ENCODE measurements around the gene HHIPL1. TPM values are rescaled to one million over a fixed set of nuclear protein-coding genes. Genes with fewer than 3 reads are reported as not detected.

The HHIPL1 gene
- total RNA-seq, 1 donor from 2014 or later: 11.9 TPM

DNA sequence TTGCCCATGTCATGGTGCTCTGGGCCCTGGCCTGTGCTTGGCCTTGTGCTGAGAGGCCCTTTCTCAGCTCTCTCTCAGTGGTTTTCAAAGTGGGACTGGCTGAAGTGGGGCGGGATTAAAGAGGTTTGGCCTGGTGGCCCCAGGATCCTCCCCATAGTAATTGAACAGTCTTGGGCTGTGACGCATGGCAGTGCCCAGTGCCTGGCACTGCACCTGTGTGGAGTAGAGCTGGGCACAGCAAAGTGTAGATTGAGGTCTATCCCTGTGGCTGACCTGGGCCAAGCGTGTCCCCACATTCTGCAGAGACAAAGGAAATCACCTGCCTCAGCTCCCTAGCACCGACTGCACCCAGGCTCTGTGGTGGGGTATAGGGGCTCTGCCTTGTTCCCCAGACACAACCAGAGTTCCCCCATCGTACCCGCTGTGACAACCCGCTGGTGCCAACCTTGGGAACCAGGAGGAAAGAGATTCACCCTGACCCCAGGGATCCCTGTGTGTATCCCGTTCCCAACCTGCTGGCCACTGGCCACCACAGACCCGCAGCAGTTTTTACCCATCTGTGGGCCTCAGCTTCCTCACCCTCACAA is 29.2 kb downstream of the HHIPL1 start:
- peaks cover 0 to 17% of the 10 kb centered on the region in 2 donors for H3K9me3 ChIP-seq
- no peaks in the 10 kb centered on the region for H3K36me3 ChIP-seq
- intact Hi-C loops (cut with DNase I): no loop called here
- DNase-seq (ENCODE audit: low spot score in 2 of 2): no peak
- TF ChIP-seq, protein P1, sequence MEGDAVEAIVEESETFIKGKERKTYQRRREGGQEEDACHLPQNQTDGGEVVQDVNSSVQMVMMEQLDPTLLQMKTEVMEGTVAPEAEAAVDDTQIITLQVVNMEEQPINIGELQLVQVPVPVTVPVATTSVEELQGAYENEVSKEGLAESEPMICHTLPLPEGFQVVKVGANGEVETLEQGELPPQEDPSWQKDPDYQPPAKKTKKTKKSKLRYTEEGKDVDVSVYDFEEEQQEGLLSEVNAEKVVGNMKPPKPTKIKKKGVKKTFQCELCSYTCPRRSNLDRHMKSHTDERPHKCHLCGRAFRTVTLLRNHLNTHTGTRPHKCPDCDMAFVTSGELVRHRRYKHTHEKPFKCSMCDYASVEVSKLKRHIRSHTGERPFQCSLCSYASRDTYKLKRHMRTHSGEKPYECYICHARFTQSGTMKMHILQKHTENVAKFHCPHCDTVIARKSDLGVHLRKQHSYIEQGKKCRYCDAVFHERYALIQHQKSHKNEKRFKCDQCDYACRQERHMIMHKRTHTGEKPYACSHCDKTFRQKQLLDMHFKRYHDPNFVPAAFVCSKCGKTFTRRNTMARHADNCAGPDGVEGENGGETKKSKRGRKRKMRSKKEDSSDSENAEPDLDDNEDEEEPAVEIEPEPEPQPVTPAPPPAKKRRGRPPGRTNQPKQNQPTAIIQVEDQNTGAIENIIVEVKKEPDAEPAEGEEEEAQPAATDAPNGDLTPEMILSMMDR (IDR thresholded peaks at IDR 0.05): no peak
- no peak overlapping the region for H3K4me3 ChIP-seq
- H3K27ac ChIP-seq: no peak overlapping the region
- no peaks in the 10 kb centered on the region for H3K27me3 ChIP-seq
- H3K4me1 ChIP-seq: no peaks in the 10 kb centered on the region

DNA sequence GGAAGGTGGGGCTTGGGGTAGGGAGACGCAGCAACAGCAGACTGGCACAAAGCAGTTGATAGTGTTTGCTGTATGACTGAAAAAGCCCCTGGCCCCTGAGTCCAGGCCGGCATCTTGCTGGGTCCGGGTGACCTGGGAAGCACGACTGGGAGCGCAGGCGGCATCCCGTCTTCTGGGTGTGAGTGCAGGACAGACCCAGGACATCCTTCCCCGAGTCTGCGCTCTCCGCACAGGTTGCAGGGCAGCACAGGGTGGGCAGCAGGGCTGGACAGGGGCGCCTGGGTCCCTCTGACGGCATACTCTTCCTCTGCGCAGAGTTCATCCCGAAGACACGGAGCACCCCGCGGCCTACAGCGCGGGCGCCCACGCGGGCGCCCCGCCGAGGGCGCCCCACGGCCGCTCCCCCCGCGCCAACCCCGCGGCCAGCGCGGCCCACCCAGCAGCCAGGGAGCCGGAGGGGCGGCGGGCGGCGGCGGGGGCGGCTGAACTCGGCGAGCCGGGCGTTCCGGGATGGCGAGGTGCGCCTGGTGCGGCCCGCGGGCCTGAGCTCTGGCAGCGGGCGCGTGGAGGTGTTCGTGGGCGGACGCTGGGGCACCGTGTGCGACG is 29.9 kb downstream of the HHIPL1 start:
- Histone ChIP-seq H3K27ac (no peak overlapping the region), H3K4me1 (no peaks in the 10 kb centered on the region), H3K4me3 (no peak overlapping the region), H3K36me3 (no peaks in the 10 kb centered on the region), H3K9me3 (peaks cover 0 to 17% of the 10 kb centered on the region in 2 donors), H3K27me3 (no peaks in the 10 kb centered on the region)
- intact Hi-C loops (cut with DNase I): no loop called here
- TF ChIP-seq, protein P1 (IDR thresholded peaks at IDR 0.05): no peak
- no peak for DNase-seq (ENCODE audit: low spot score in 2 of 2)

DNA sequence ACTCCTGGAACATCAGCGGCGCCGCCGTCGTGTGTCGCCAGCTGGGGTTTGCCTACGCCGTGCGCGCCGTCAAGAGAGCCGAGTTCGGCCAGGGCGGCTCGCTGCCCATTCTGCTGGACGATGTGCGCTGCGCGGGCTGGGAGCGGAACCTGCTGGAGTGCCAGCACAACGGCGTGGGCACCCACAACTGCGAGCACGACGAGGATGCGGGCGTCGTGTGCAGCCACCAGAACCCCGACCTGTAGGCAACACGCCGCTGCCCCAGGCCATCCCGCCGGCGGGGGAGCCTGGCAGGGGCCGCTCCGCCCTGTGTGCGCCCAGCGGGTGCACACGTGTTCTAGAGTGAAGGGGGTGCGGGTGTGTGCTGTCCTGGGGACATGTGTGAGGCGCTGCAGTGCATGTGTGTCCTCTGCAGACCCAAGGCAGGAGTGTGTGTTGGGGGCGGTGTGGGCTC is 30.5 kb downstream of the HHIPL1 start:
- intact Hi-C loops (cut with DNase I): no loop called here
- Histone ChIP-seq H3K36me3 (no peaks in the 10 kb centered on the region), H3K27ac (no peak overlapping the region), H3K4me3 (no peak overlapping the region), H3K9me3 (peaks cover 0 to 17% of the 10 kb centered on the region in 2 donors), H3K27me3 (no peaks in the 10 kb centered on the region), H3K4me1 (no peaks in the 10 kb centered on the region)
- DNase-seq (ENCODE audit: low spot score in 2 of 2): no peak
- TF ChIP-seq, protein P1 (IDR thresholded peaks at IDR 0.05): no peak

DNA sequence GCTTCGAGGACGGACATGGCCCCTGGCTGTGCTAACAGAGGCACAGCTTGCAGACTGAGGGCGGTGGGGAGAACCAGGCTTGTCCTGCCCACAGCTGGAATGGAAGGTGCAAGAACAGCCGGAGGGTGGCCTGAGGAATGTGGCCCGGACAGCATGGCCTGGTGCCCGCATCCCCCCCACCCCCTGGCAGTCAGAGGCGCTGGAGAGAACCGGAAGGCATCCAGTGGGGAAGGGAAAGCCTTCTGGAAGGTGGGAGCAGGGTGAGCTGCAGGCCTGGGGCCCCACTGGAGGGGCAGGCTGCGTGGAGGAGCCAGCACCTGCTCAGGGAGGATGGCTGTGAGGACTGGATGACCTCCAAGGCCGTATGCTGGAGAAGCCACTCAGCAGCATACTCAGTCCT is 31.0 kb downstream of the HHIPL1 start:
- Histone ChIP-seq H3K27me3 (no peaks in the 10 kb centered on the region), H3K4me3 (no peak overlapping the region), H3K4me1 (no peaks in the 10 kb centered on the region), H3K27ac (no peak overlapping the region), H3K9me3 (peaks cover 0 to 17% of the 10 kb centered on the region in 2 donors), H3K36me3 (no peaks in the 10 kb centered on the region)
- intact Hi-C loops (cut with DNase I): no loop called here
- TF ChIP-seq, protein P1 (IDR thresholded peaks at IDR 0.05): no peak
- DNase-seq (ENCODE audit: low spot score in 2 of 2): no peak

DNA sequence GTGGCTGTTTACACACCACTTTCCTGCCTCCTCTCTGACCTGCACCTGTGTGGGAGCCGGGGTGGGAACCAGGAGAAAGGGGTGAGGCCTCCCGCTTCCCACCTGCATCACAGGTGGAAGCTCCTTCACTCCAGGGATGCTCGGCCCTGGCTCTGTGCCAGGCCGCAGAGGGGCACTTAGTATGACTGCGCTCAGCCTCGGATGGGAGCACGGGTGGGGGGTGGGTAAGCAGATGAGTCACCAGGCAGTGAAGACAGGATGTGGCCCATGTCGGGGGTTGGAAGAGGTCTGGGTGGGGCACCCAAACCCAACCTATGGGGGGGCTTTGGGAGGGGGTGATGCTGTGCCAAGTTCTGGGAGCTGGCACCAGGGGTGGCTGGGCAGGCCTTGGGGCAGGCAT is 31.7 kb downstream of the HHIPL1 start:
- no peak for DNase-seq (ENCODE audit: low spot score in 2 of 2)
- H3K9me3 ChIP-seq: peaks cover 0 to 17% of the 10 kb centered on the region in 2 donors

More for the DNA sequence above, 31.7 kb downstream of the HHIPL1 start:
- Histone ChIP-seq H3K27ac (no peak overlapping the region), H3K27me3 (no peaks in the 10 kb centered on the region), H3K4me1 (no peaks in the 10 kb centered on the region), H3K4me3 (no peak overlapping the region), H3K36me3 (no peaks in the 10 kb centered on the region)
- TF ChIP-seq, protein P1 (IDR thresholded peaks at IDR 0.05): no peak
- intact Hi-C loops (cut with DNase I): no loop called here

Data from ascending aorta (tissue), 2 donors.